ENCODE measurements around the gene RAVER1.

DNA sequence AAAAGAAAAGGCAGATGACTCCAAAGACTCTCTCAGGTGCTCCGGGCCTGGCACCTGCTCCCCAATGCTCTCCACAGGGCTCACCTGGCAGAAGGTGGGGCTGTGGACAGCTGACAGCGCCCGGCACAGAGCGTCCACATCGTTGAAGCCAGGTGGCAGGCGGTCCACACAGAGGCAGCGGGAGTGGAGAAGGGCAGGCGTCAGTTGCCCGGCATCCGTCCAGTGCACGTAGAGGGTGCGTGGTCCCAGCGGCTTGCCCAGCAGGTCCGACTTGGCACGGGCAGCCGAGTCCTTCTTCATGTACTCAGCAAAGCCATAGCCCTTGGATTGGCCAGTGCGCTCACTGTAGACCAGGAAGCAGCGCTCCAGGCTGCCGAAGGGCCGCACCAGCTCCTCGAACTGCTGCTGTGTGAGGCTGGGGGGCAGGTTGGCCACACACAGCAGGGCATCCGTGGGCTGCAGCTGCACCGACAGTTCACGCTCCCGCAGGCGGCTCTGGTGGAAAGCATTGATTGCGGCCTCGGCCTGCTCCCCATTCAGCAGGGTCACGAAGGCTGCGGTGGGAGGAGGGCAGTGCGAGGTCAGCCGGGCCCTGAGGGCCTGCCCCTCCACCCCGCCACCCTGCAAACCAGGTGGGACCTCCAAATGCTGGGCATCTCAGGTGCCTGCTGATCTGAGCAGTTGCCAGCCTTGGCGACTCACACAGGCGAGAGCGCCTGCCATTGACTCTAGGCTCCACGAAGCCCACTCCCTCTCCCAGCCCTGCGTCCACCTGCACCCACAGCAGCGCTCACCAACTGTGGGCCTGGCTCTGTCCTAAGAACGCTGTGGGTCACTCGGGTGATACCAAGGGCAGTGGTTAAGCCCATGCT lies 4.5 kb downstream of the RAVER1 start:
- no peak for TF ChIP-seq POLR2AphosphoS5 (IDR thresholded peaks at IDR 0.05)
- TF ChIP-seq EP300 (IDR thresholded peaks at IDR 0.05) = no peak
- TF ChIP-seq CTCF (IDR thresholded peaks at IDR 0.05) = no peak
